ENCODE results near the gene HS3ST3A1.

Gene HS3ST3A1

GRCh38 chr17:13475574-13476223 lies 126.0 kb downstream of the HS3ST3A1 start:
- DNase-seq (ENCODE audit: low spot score), result no peak

GRCh38 chr17:13474073-13474800 lies 127.5 kb downstream of the HS3ST3A1 start:
- in situ Hi-C loops (cut with MboI; ENCODE audit: low pct_unique_long_range_greater_than_20kb, low sequenced_read_pairs, unreplicated experiment), result no loop called here
- no peak for DNase-seq (ENCODE audit: low spot score)
- no peak for TF ChIP-seq CTCF (IDR thresholded peaks at IDR 0.05; ENCODE audit: extremely low read depth, insufficient read depth, missing control alignments)

More at GRCh38 chr17:13475574-13476223, 126.0 kb downstream of the HS3ST3A1 start:
- TF ChIP-seq CTCF (IDR thresholded peaks at IDR 0.05; ENCODE audit: extremely low read depth, insufficient read depth, missing control alignments), result no peak
- in situ Hi-C loops (cut with MboI; ENCODE audit: low pct_unique_long_range_greater_than_20kb, low sequenced_read_pairs, unreplicated experiment), result no loop called here

GRCh38 chr17:13465678-13466077 lies 136.1 kb downstream of the HS3ST3A1 start:
- DNase-seq (ENCODE audit: low spot score), result no peak
- in situ Hi-C loops (cut with MboI; ENCODE audit: low pct_unique_long_range_greater_than_20kb, low sequenced_read_pairs, unreplicated experiment), result no loop called here
- TF ChIP-seq CTCF (IDR thresholded peaks at IDR 0.05; ENCODE audit: extremely low read depth, insufficient read depth, missing control alignments), result no peak

- DNase-seq (ENCODE audit: low spot score), result no peak
- TF ChIP-seq CTCF (IDR thresholded peaks at IDR 0.05; ENCODE audit: extremely low read depth, insufficient read depth, missing control alignments), result no peak
- in situ Hi-C loops (cut with MboI; ENCODE audit: low pct_unique_long_range_greater_than_20kb, low sequenced_read_pairs, unreplicated experiment), result no loop called here
Observed at GRCh38 chr17:13462673-13463124, 139.0 kb downstream of the HS3ST3A1 start.

- in situ Hi-C loops (cut with MboI; ENCODE audit: low pct_unique_long_range_greater_than_20kb, low sequenced_read_pairs, unreplicated experiment), result no loop called here
- no peak for DNase-seq (ENCODE audit: low spot score)
- TF ChIP-seq CTCF (IDR thresholded peaks at IDR 0.05; ENCODE audit: extremely low read depth, insufficient read depth, missing control alignments), result no peak
Observed at GRCh38 chr17:13462146-13462545, 139.6 kb downstream of the HS3ST3A1 start.

GRCh38 chr17:13460261-13461000 lies 141.3 kb downstream of the HS3ST3A1 start:
- in situ Hi-C loops (cut with MboI; ENCODE audit: low pct_unique_long_range_greater_than_20kb, low sequenced_read_pairs, unreplicated experiment), result no loop called here
- no peak for TF ChIP-seq CTCF (IDR thresholded peaks at IDR 0.05; ENCODE audit: extremely low read depth, insufficient read depth, missing control alignments)

More at GRCh38 chr17:13460261-13461000, 141.3 kb downstream of the HS3ST3A1 start:
- no peak for DNase-seq (ENCODE audit: low spot score)

All from GM13977 (cell line).